Measurements from ENCODE around the gene CNTNAP5.

The CNTNAP5 gene

GRCh38 chr2:124814968-124815745 lies 790.1 kb downstream of the CNTNAP5 start:
- DNase-seq (ENCODE audit: low spot score), result no peak

- no peak for DNase-seq (ENCODE audit: low spot score)
Measured at GRCh38 chr2:124816007-124816406, 790.9 kb downstream of the CNTNAP5 start.

GRCh38 chr2:124822516-124822915 lies 797.4 kb downstream of the CNTNAP5 start:
- DNase-seq (ENCODE audit: low spot score), result no peak

- DNase-seq (ENCODE audit: low spot score), result no peak
Measured at GRCh38 chr2:124824441-124824840, 799.4 kb downstream of the CNTNAP5 start.

- DNase-seq (ENCODE audit: low spot score), result no peak
Measured at GRCh38 chr2:124832521-124832920, 807.4 kb downstream of the CNTNAP5 start.

- DNase-seq (ENCODE audit: low spot score), result no peak
Measured at GRCh38 chr2:124834331-124834730, 809.2 kb downstream of the CNTNAP5 start.

- no peak for DNase-seq (ENCODE audit: low spot score)
Measured at GRCh38 chr2:124835331-124835730, 810.2 kb downstream of the CNTNAP5 start.

GRCh38 chr2:124836416-124836815 lies 811.3 kb downstream of the CNTNAP5 start:
- DNase-seq (ENCODE audit: low spot score), result no peak

GRCh38 chr2:124837496-124837895 lies 812.4 kb downstream of the CNTNAP5 start:
- DNase-seq (ENCODE audit: low spot score), result no peak

- DNase-seq (ENCODE audit: low spot score), result no peak
Measured at GRCh38 chr2:124838406-124838805, 813.3 kb downstream of the CNTNAP5 start.

GRCh38 chr2:124867247-124867646 lies 842.2 kb downstream of the CNTNAP5 start:
- no peak for DNase-seq (ENCODE audit: low spot score)

- no peak for DNase-seq (ENCODE audit: low spot score)
Measured at GRCh38 chr2:124874219-124874618, 849.1 kb downstream of the CNTNAP5 start.

- DNase-seq (ENCODE audit: low spot score), result no peak
Measured at GRCh38 chr2:124874676-124875075, 849.6 kb downstream of the CNTNAP5 start.

GRCh38 chr2:124875627-124876244 lies 850.6 kb downstream of the CNTNAP5 start:
- no peak for DNase-seq (ENCODE audit: low spot score)

- no peak for DNase-seq (ENCODE audit: low spot score)
Measured at GRCh38 chr2:124877141-124877577, 852.1 kb downstream of the CNTNAP5 start.

- no peak for DNase-seq (ENCODE audit: low spot score)
Measured at GRCh38 chr2:124879640-124880039, 854.6 kb downstream of the CNTNAP5 start.

- no peak for DNase-seq (ENCODE audit: low spot score)
Measured at GRCh38 chr2:124880995-124881394, 855.9 kb downstream of the CNTNAP5 start.

- no peak for DNase-seq (ENCODE audit: low spot score)
Measured at GRCh38 chr2:124882423-124882822, 857.3 kb downstream of the CNTNAP5 start.

- DNase-seq (ENCODE audit: low spot score), result no peak
Measured at GRCh38 chr2:124883595-124883994, 858.5 kb downstream of the CNTNAP5 start.

- DNase-seq (ENCODE audit: low spot score), result no peak
Measured at GRCh38 chr2:124884315-124884714, 859.2 kb downstream of the CNTNAP5 start.

GRCh38 chr2:124886216-124886615 lies 861.1 kb downstream of the CNTNAP5 start:
- DNase-seq (ENCODE audit: low spot score), result no peak

- DNase-seq (ENCODE audit: low spot score), result no peak
Measured at GRCh38 chr2:124887466-124887865, 862.4 kb downstream of the CNTNAP5 start.

- no peak for DNase-seq (ENCODE audit: low spot score)
Measured at GRCh38 chr2:124888431-124888830, 863.3 kb downstream of the CNTNAP5 start.

- no peak for DNase-seq (ENCODE audit: low spot score)
Measured at GRCh38 chr2:124894199-124894598, 869.1 kb downstream of the CNTNAP5 start.
